DND-41 (cell line): ENCODE results near the gene WNT1.

ENCODE experiments used
- EZH2 ChIP-seq: IDR thresholded peaks from 3 replicates; pipeline ENCODE4 v1.6.1; 2012; ENCODE audit warnings: borderline replicate concordance, low read depth, mild to moderate bottlenecking, moderate library complexity, low read length, inconsistent platforms; ENCODE audit not compliant: severe bottlenecking
- TF ChIP-seq, protein P1 (sequence below): IDR thresholded peaks from 2 replicates; pipeline ENCODE4 v1.5.1; 2012; ENCODE audit warnings: borderline replicate concordance, low read length, moderate library complexity, mild to moderate bottlenecking; ENCODE audit not compliant: poor library complexity, severe bottlenecking; ENCODE audit errors: extremely low read depth

DNA sequence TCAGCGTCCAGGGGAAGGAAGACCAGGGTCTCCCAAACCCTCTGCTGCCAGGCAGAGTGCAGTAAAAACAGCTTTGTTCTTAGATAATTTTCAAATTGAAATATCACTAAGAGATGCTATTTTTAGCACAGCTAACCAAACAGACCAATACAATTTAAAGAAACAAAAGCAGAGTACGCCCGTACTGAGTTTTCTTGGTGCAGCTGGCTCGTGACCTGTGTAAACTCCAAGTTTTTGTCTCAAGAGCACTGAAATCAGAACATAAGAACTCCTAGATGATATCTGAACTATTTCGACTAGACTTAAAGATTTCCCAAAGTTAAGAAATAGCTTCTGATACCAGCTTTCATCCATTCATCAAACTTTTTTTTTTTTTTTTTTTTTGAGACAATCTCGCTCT lies 31.2 kb upstream of the WNT1 start:
- TF ChIP-seq, protein P1, sequence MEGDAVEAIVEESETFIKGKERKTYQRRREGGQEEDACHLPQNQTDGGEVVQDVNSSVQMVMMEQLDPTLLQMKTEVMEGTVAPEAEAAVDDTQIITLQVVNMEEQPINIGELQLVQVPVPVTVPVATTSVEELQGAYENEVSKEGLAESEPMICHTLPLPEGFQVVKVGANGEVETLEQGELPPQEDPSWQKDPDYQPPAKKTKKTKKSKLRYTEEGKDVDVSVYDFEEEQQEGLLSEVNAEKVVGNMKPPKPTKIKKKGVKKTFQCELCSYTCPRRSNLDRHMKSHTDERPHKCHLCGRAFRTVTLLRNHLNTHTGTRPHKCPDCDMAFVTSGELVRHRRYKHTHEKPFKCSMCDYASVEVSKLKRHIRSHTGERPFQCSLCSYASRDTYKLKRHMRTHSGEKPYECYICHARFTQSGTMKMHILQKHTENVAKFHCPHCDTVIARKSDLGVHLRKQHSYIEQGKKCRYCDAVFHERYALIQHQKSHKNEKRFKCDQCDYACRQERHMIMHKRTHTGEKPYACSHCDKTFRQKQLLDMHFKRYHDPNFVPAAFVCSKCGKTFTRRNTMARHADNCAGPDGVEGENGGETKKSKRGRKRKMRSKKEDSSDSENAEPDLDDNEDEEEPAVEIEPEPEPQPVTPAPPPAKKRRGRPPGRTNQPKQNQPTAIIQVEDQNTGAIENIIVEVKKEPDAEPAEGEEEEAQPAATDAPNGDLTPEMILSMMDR: no peak
- TF ChIP-seq EZH2: no peak
